Activated naive CD4-positive, alpha-beta T cell treated with anti-CD3 and anti-CD28 coated beads, Interleukin-2, amount 50 U/mL, for 24 hours (primary cell): Measurements from ENCODE around the gene F7.
"Not testable (repeated sequence)": the region's sequence is repeated elsewhere in the genome, so short reads cannot be mapped to it uniquely, and the experiment has no call there.

Source experiments
- H3K27ac Mint-ChIP-seq: one replicate; pipeline ENCODE4 v1.8.0; 2021; ENCODE audit warnings: mild to moderate bottlenecking, mixed read lengths
- H3K27me3 Mint-ChIP-seq: one replicate; pipeline ENCODE4 v1.8.0; 2021; ENCODE audit warnings: mixed read lengths
- H3K36me3 Mint-ChIP-seq: one replicate; pipeline ENCODE4 v1.8.0; 2021; ENCODE audit warnings: mixed read lengths
- H3K4me1 Mint-ChIP-seq: one replicate; pipeline ENCODE4 v1.8.0; 2021; ENCODE audit warnings: mixed read lengths
- H3K4me3 Mint-ChIP-seq: one replicate; pipeline ENCODE4 v1.8.0; 2021; ENCODE audit warnings: mild to moderate bottlenecking, mixed read lengths
- H3K9me3 Mint-ChIP-seq: one replicate; pipeline ENCODE4 v1.8.0; 2021; ENCODE audit warnings: mixed read lengths

Gene F7

GRCh38 chr13:113102302-113102701 lies 3.3 kb upstream of the F7 start:
- H3K4me3 Mint-ChIP-seq, H3K4me1 Mint-ChIP-seq, H3K36me3 Mint-ChIP-seq, H3K27ac Mint-ChIP-seq, H3K27me3 Mint-ChIP-seq, H3K9me3 Mint-ChIP-seq: not testable (repeated sequence)

- Mint-ChIP-seq H3K9me3 (no peaks in the 10 kb centered on the region), H3K27ac (peak overlapping the region; percentile 10), H3K27me3 (no peaks in the 10 kb centered on the region), H3K4me1 (no peaks in the 10 kb centered on the region), H3K4me3 (no peak overlapping the region), H3K36me3 (no peaks in the 10 kb centered on the region)
Observed at GRCh38 chr13:113102727-113103126, 2.9 kb upstream of the F7 start.

- Mint-ChIP-seq H3K27ac (no peak overlapping the region), H3K27me3 (no peaks in the 10 kb centered on the region), H3K36me3 (no peaks in the 10 kb centered on the region), H3K4me1 (no peaks in the 10 kb centered on the region), H3K9me3 (no peaks in the 10 kb centered on the region), H3K4me3 (no peak overlapping the region)
Observed at GRCh38 chr13:113103646-113104045, 1.9 kb upstream of the F7 start.

GRCh38 chr13:113105921-113106452 lies 396 bp downstream of the F7 start:
- Mint-ChIP-seq H3K27me3 (no peaks in the 10 kb centered on the region), H3K27ac (no peak overlapping the region), H3K9me3 (no peaks in the 10 kb centered on the region), H3K4me3 (no peak overlapping the region), H3K4me1 (no peaks in the 10 kb centered on the region), H3K36me3 (no peaks in the 10 kb centered on the region)

- Mint-ChIP-seq H3K4me1 (no peaks in the 10 kb centered on the region), H3K27me3 (no peaks in the 10 kb centered on the region), H3K36me3 (no peaks in the 10 kb centered on the region), H3K27ac (peak overlapping the region; percentile 68), H3K4me3 (no peak overlapping the region), H3K9me3 (no peaks in the 10 kb centered on the region)
Observed at GRCh38 chr13:113106711-113107351, 1.2 kb downstream of the F7 start.

- H3K4me3 Mint-ChIP-seq, H3K27ac Mint-ChIP-seq, H3K27me3 Mint-ChIP-seq, H3K36me3 Mint-ChIP-seq, H3K4me1 Mint-ChIP-seq, H3K9me3 Mint-ChIP-seq: not testable (repeated sequence)
Observed at GRCh38 chr13:113108521-113108920, 2.9 kb downstream of the F7 start.

- Mint-ChIP-seq H3K4me3 (peak overlapping the region; percentile 58), H3K27me3 (no peaks in the 10 kb centered on the region), H3K36me3 (no peaks in the 10 kb centered on the region), H3K27ac (peak overlapping the region; percentile 91), H3K4me1 (no peaks in the 10 kb centered on the region), H3K9me3 (no peaks in the 10 kb centered on the region)
Observed at GRCh38 chr13:113109151-113110047, 3.8 kb downstream of the F7 start.

- H3K4me1 Mint-ChIP-seq, result no peaks in the 10 kb centered on the region
- no peak overlapping the region for H3K27ac Mint-ChIP-seq
- peak overlapping the region; percentile 57 for H3K4me3 Mint-ChIP-seq
- no peaks in the 10 kb centered on the region for H3K9me3 Mint-ChIP-seq
- H3K27me3 Mint-ChIP-seq, result no peaks in the 10 kb centered on the region
- no peaks in the 10 kb centered on the region for H3K36me3 Mint-ChIP-seq
Observed at GRCh38 chr13:113110048-113110851, 4.7 kb downstream of the F7 start.

GRCh38 chr13:113110852-113111315 lies 5.3 kb downstream of the F7 start:
- H3K4me1 Mint-ChIP-seq, result no peaks in the 10 kb centered on the region
- no peaks in the 10 kb centered on the region for H3K27me3 Mint-ChIP-seq
- no peaks in the 10 kb centered on the region for H3K9me3 Mint-ChIP-seq
- no peaks in the 10 kb centered on the region for H3K36me3 Mint-ChIP-seq
- peak overlapping the region; percentile 57 for H3K4me3 Mint-ChIP-seq
- peak overlapping the region; percentile 30 for H3K27ac Mint-ChIP-seq

GRCh38 chr13:113111821-113112220 lies 6.2 kb downstream of the F7 start:
- not testable (repeated sequence) for H3K27ac Mint-ChIP-seq, H3K4me1 Mint-ChIP-seq, H3K36me3 Mint-ChIP-seq, H3K4me3 Mint-ChIP-seq, H3K9me3 Mint-ChIP-seq, H3K27me3 Mint-ChIP-seq

GRCh38 chr13:113112475-113112874 lies 6.9 kb downstream of the F7 start:
- H3K36me3 Mint-ChIP-seq, H3K9me3 Mint-ChIP-seq, H3K27me3 Mint-ChIP-seq, H3K27ac Mint-ChIP-seq, H3K4me1 Mint-ChIP-seq, H3K4me3 Mint-ChIP-seq: not testable (repeated sequence)

GRCh38 chr13:113112893-113113845 lies 7.6 kb downstream of the F7 start:
- Mint-ChIP-seq H3K9me3 (no peaks in the 10 kb centered on the region), H3K27me3 (no peaks in the 10 kb centered on the region), H3K4me1 (no peaks in the 10 kb centered on the region), H3K4me3 (no peak overlapping the region), H3K27ac (no peak overlapping the region), H3K36me3 (no peaks in the 10 kb centered on the region)

GRCh38 chr13:113113846-113114271 lies 8.3 kb downstream of the F7 start:
- Mint-ChIP-seq H3K27ac (no peak overlapping the region), H3K9me3 (no peaks in the 10 kb centered on the region), H3K27me3 (no peaks in the 10 kb centered on the region), H3K4me1 (no peaks in the 10 kb centered on the region), H3K36me3 (no peaks in the 10 kb centered on the region), H3K4me3 (no peak overlapping the region)

GRCh38 chr13:113114511-113115362 lies 9.1 kb downstream of the F7 start:
- no peaks in the 10 kb centered on the region for H3K27me3 Mint-ChIP-seq
- no peak overlapping the region for H3K4me3 Mint-ChIP-seq
- H3K4me1 Mint-ChIP-seq, result no peaks in the 10 kb centered on the region
- H3K36me3 Mint-ChIP-seq, result no peaks in the 10 kb centered on the region
- H3K9me3 Mint-ChIP-seq, result no peaks in the 10 kb centered on the region
- H3K27ac Mint-ChIP-seq, result no peak overlapping the region
